AG09319 (cell line): ENCODE measurements around the gene DCLK1.

Experiments
- DNase-seq: peaks from one replicate; pipeline ENCODE4 v3.0.0-alpha.2; 2010; ENCODE audit warnings: low read depth; ENCODE audit errors: extremely low read depth
- TF ChIP-seq, protein P1 (sequence below): IDR thresholded peaks from 2 replicates; pipeline ENCODE4 v1.5.1; 2011; ENCODE audit warnings: low read depth, mild to moderate bottlenecking, inconsistent platforms, low read length, moderate library complexity

Gene DCLK1

DNA sequence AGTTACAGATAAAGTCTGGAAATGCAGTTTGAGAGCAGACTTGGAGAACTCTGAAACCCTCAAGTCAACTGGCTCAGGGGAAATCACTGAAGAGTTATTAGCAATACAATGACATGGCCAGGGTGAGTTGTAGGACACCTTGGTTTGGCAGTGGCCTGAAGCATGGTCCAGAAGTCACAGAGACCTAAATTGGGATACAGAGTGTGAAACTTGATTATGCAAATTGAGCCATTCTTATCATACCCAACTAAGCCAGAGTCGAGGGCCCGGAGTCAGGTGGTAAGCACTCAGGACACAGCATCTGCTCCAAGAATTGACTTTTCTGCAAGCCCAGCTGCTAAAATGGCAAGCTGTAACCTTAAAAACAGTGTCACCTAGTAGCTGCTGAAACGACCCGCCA, 224.5 kb downstream of the DCLK1 start:
- no peak for DNase-seq
- TF ChIP-seq, protein P1, sequence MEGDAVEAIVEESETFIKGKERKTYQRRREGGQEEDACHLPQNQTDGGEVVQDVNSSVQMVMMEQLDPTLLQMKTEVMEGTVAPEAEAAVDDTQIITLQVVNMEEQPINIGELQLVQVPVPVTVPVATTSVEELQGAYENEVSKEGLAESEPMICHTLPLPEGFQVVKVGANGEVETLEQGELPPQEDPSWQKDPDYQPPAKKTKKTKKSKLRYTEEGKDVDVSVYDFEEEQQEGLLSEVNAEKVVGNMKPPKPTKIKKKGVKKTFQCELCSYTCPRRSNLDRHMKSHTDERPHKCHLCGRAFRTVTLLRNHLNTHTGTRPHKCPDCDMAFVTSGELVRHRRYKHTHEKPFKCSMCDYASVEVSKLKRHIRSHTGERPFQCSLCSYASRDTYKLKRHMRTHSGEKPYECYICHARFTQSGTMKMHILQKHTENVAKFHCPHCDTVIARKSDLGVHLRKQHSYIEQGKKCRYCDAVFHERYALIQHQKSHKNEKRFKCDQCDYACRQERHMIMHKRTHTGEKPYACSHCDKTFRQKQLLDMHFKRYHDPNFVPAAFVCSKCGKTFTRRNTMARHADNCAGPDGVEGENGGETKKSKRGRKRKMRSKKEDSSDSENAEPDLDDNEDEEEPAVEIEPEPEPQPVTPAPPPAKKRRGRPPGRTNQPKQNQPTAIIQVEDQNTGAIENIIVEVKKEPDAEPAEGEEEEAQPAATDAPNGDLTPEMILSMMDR = no peak

DNA sequence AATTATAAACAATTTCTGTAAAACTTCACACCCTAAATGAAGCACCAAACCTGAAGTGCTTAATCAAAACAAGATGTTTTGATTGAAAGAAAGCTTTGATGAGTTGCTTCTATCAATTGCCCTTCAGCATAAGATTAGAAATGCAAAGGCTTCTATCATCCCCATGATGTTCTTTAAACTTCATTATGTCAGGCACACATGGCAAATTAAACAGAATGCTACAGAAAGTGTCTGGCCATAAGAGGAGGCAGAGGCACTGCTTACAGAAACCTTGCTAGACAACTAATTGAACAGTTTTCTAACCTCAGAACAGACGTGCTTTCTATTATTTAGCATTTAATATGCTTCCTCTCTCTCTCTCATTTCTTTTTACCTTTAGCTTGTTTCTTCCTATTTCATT, 228.1 kb downstream of the DCLK1 start:
- TF ChIP-seq, protein P1 = no peak
- no peak for DNase-seq

DNA sequence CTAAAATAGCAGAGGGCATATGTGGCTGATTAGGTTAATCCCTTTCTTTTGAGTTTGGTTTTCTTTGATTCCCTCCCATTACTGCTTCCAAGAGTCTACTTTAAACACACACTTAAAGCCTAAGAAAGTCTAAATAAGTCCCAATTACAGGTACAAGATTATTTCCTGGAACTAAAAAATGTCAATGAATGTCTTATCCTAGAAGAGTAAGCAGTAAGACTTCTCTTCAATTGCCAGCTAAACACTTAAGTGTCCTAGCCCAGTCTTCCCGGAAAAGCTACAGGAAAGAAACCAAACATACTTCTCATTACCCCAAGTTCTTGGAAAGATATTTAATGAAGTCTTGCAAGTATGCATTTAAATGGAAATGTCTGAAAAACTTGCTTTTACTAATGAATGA, 233.1 kb downstream of the DCLK1 start:
- DNase-seq = no peak
- TF ChIP-seq, protein P1 = no peak

DNA sequence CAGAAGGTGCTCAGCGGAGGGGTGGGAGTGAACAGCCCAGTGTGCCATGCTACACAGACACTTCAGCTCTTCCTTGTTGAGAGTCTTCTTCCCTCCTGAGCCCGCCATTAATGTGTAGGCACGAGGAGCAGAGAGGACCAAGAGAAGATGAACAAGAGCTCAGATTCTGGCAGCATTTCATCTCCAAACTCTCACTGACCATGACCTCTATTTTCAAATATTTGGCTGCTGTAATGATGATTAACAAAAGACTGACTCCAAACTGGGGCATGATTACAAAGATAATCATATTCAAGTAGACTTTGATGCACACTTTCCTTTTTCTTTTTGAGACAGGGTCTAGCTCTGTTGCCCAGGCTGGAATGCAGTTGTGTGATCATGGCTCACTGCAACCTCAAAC, 236.5 kb downstream of the DCLK1 start:
- TF ChIP-seq, protein P1 = no peak
- DNase-seq = no peak

DNA sequence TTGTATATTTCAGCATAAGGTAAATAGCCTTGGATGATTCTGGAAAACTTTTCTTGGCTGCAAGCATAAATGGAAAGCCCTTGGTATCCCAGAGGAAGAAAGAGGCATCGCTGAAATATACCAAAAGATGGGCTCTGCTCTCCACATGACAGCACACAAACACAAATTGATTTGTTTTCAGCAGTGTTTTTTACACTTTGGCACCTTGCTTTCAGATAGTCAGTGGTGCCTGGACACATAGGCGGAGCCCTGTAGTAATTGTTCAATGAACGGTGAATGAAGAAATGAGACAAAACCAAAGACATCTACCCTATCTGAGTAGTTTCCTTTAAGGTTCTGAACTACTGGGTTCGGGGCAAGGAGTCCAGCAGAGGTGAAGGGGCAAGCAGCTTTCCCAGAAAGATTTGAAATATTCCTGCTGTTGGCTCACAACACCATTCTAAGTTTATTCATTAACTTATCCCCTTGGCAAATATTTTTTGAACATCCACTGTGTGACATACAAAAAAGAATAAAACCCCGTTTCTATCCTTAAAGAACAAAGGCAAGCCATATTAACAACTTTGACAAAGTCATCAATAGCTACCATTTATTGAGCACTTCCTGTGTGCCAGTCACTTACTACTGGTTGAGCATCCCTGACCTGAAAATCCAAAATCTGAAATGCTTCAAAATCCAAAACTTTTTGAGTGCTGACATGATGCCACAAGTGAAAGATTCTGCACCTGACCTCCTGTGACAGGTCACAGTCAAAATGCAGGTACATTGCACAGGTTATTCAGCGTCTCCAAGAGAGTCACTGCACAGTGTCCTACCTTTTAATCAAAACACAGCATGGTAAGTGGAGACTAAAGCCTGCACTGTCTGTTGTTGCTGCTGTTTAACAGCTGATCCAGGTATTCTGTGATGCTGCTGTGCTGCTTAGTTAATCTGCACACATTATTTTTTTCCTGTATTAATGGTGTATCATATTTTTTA, 238.1 kb downstream of the DCLK1 start:
- DNase-seq = no peak
- TF ChIP-seq, protein P1 = no peak

DNA sequence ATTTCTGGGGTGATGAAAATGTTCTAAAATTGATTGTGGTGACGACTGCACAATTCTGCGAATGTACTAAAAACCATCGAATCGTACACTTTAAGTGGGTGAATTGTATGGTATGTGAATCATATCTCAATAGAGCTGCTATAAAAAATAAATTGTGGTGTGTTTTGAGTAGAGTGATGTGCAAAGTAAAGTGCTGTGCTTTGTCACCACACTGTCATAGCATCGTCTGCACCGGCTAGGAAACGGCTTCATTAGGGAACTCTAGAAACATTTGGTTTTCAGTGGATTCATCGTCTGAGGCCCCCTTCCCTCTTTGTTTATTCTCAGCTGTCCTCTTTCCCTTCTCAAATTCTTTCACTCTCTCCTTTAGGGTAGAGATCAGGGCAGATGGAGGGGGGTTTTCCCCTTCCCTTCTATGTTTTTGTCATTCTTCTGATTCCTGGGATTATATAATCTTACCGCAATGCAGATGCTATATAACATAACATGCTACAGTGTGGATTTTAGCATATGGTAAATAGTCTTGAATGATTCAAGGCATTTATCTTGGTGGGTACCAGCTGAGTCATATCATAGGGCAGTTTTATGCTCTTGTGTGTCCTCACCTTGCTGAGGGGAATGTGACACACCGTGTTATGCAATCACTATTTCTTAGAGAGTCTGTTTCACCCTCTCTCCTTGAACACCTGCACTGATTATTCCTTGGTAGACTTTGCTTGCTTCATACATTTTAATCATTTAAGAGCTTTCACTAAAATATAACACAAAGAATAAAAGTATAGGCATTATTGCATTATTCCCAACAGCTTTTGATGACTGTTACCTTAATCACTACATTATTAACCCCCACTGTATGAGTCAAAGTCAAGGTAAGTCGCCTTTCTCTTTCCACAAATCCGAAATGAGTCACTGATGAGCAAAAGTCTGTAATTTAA, 239.4 kb downstream of the DCLK1 start:
- DNase-seq = no peak
- TF ChIP-seq, protein P1 = no peak
